Smooth muscle cell (in vitro differentiated cells): ENCODE results near the gene WDR70. TPM values are rescaled to one million over a fixed set of nuclear protein-coding genes. Genes with fewer than 3 reads are reported as not detected.

ENCODE experiments used
- DNase-seq: peaks from one replicate; lab custom pipeline; 2025; ENCODE audit not compliant: unreplicated experiment; lab: John Stamatoyannopoulos, UW
- H2AFZ ChIP-seq: fragments of 200-600 bp; sonication (generic); 2 replicates; pipeline ENCODE4 v1.6.0; 2016; ENCODE audit warnings: antibody characterized with exemption, low read depth, mild to moderate bottlenecking
- H3F3A ChIP-seq: fragments of 200-600 bp; sonication (generic); 2 replicates; pipeline ENCODE4 v1.6.0; 2017; ENCODE audit warnings: antibody characterized with exemption, low read depth
- H3K27ac ChIP-seq: fragments of 200-600 bp; sonication (generic); 2 replicates; pipeline ENCODE4 v1.5.1; 2016; ENCODE audit warnings: low read depth, mild to moderate bottlenecking
- H3K27me3 ChIP-seq: fragments of 200-600 bp; sonication (generic); 2 replicates; pipeline ENCODE4 v1.6.1; 2016; ENCODE audit warnings: low read depth, mild to moderate bottlenecking
- H3K36me3 ChIP-seq: fragments of 200-600 bp; sonication (generic); 2 replicates; pipeline ENCODE4 v1.5.1; 2016; ENCODE audit warnings: low read depth
- H3K4me1 ChIP-seq: fragments of 200-600 bp; sonication (generic); 2 replicates; pipeline ENCODE4 v1.5.1; 2016; ENCODE audit warnings: low read depth
- H3K4me2 ChIP-seq: fragments of 200-600 bp; sonication (generic); 2 replicates; pipeline ENCODE4 v1.6.0; 2016; ENCODE audit warnings: mild to moderate bottlenecking
- H3K4me3 ChIP-seq: fragments of 200-600 bp; sonication (generic); 2 replicates; pipeline ENCODE4 v1.5.1; 2016; ENCODE audit warnings: mild to moderate bottlenecking
- H3K79me2 ChIP-seq: fragments of 200-600 bp; sonication (generic); 2 replicates; pipeline ENCODE4 v1.6.0; 2016; ENCODE audit warnings: low read depth, mild to moderate bottlenecking
- H3K9ac ChIP-seq: fragments of 200-600 bp; sonication (generic); 2 replicates; pipeline ENCODE4 v1.6.0; 2016; ENCODE audit warnings: low read depth
- H3K9me3 ChIP-seq: fragments of 200-600 bp; sonication (generic); replicated peaks from 2 replicates; pipeline ENCODE4 v1.5.1; 2016; ENCODE audit warnings: low read depth
- H4K20me1 ChIP-seq: fragments of 200-600 bp; sonication (generic); 2 replicates; pipeline ENCODE4 v1.6.0; 2016; ENCODE audit warnings: low read depth
- CTCF ChIP-seq: fragments of 200-600 bp; sonication (generic); IDR thresholded peaks from 2 replicates; pipeline ENCODE4 v1.5.1; 2017; ENCODE audit warnings: borderline replicate concordance, mild to moderate bottlenecking, antibody characterized with exemption; ENCODE audit not compliant: insufficient read depth, poor library complexity, severe bottlenecking
- WGBS: methylation state at CpG from one replicate; pipeline ENCODE4 v1.1.7; 2016; ENCODE audit warnings: low lambda C conversion rate; 5-methylcytosine and 5-hydroxymethylcytosine counted together
- polyA plus RNA-seq: library from polyadenylated mRNA; unstranded; fragments of >200 nt; fragmentation: Nextera tagmentation; extraction: Ambion mirVana; gene quantifications from 2 replicates; pipeline ENCODE4 v1.2.1, GENCODE V29; 2016
- total RNA-seq: library from RNA; depleted of rRNA; stranded (reverse); fragments of >200 nt; gene quantifications from 2 replicates; pipeline ENCODE4 v1.2.3, GENCODE V29; 2014

The WDR70 gene
- total and polyA plus RNA-seq, 2 experiments from 2014 or later = 17.8 to 28.7 TPM

- no peak for TF ChIP-seq CTCF
- H3K27ac ChIP-seq = no peak overlapping the region
- no peaks in the 10 kb centered on the region for H3K79me2 ChIP-seq
- DNase-seq = no peak
- H3K4me2 ChIP-seq = no peak overlapping the region
- H3F3A ChIP-seq = no peaks in the 10 kb centered on the region
- 91% methylated on average over 4 of the region's 4 CpGs for WGBS
- H3K4me1 ChIP-seq = no peaks in the 10 kb centered on the region
- H3K9me3 ChIP-seq = no peaks in the 10 kb centered on the region
- H3K36me3 ChIP-seq = no peaks in the 10 kb centered on the region
- no peak overlapping the region for H3K9ac ChIP-seq
- H3K4me3 ChIP-seq = no peak overlapping the region
- H2AFZ ChIP-seq = no peak overlapping the region
- no peaks in the 10 kb centered on the region for H3K27me3 ChIP-seq
- H4K20me1 ChIP-seq = no peaks in the 10 kb centered on the region
Measured at GRCh38 chr5:37703841-37704241, 324.7 kb downstream of the WDR70 start.

GRCh38 chr5:37704406-37704805 lies 325.3 kb downstream of the WDR70 start:
- 96% methylated on average over 5 of the region's 5 CpGs for WGBS

GRCh38 chr5:37709020-37709419 lies 329.9 kb downstream of the WDR70 start:
- H3F3A ChIP-seq = no peaks in the 10 kb centered on the region
- no peaks in the 10 kb centered on the region for H3K79me2 ChIP-seq
- no peak overlapping the region for H3K4me3 ChIP-seq
- no peaks in the 10 kb centered on the region for H3K4me1 ChIP-seq
- H3K9ac ChIP-seq = no peak overlapping the region
- no peak for DNase-seq
- no peak for TF ChIP-seq CTCF
- no peak overlapping the region for H3K4me2 ChIP-seq
- no peak overlapping the region for H3K27ac ChIP-seq
- no peaks in the 10 kb centered on the region for H3K27me3 ChIP-seq
- H3K9me3 ChIP-seq = no peaks in the 10 kb centered on the region
- H3K36me3 ChIP-seq = no peaks in the 10 kb centered on the region
- H2AFZ ChIP-seq = no peak overlapping the region
- no peaks in the 10 kb centered on the region for H4K20me1 ChIP-seq

More at GRCh38 chr5:37704406-37704805, 325.3 kb downstream of the WDR70 start:
- H3K4me2 ChIP-seq = no peak overlapping the region
- H3K9me3 ChIP-seq = no peaks in the 10 kb centered on the region
- no peaks in the 10 kb centered on the region for H3K36me3 ChIP-seq
- no peaks in the 10 kb centered on the region for H3K27me3 ChIP-seq
- no peaks in the 10 kb centered on the region for H3K79me2 ChIP-seq
- TF ChIP-seq CTCF = no peak
- no peak overlapping the region for H3K27ac ChIP-seq
- no peak overlapping the region for H3K9ac ChIP-seq
- H3F3A ChIP-seq = no peaks in the 10 kb centered on the region
- H2AFZ ChIP-seq = no peak overlapping the region
- no peaks in the 10 kb centered on the region for H3K4me1 ChIP-seq
- DNase-seq = no peak
- no peaks in the 10 kb centered on the region for H4K20me1 ChIP-seq
- no peak overlapping the region for H3K4me3 ChIP-seq

- no peaks in the 10 kb centered on the region for H3F3A ChIP-seq
- no peaks in the 10 kb centered on the region for H3K9me3 ChIP-seq
- no peak overlapping the region for H3K4me2 ChIP-seq
- H3K4me1 ChIP-seq = no peaks in the 10 kb centered on the region
- 98% methylated on average over 2 of the region's 2 CpGs for WGBS
- no peak overlapping the region for H3K9ac ChIP-seq
- no peak for TF ChIP-seq CTCF
- no peak overlapping the region for H2AFZ ChIP-seq
- no peak for DNase-seq
- H3K4me3 ChIP-seq = no peak overlapping the region
- no peaks in the 10 kb centered on the region for H3K27me3 ChIP-seq
- no peaks in the 10 kb centered on the region for H4K20me1 ChIP-seq
- no peak overlapping the region for H3K27ac ChIP-seq
- H3K79me2 ChIP-seq = no peaks in the 10 kb centered on the region
- H3K36me3 ChIP-seq = no peaks in the 10 kb centered on the region
Measured at GRCh38 chr5:37710965-37711364, 331.8 kb downstream of the WDR70 start.
